Measurements from ENCODE around the gene TUBGCP2. TPM values are rescaled to one million over a fixed set of nuclear protein-coding genes. Genes with fewer than 3 reads are reported as not detected.

Gene TUBGCP2
- total and polyA plus RNA-seq, 9 of the 15 experiments (the other 6 are each of a cell fraction or from before 2014, with no cell fraction given), result 4.3 to 56.6 (median 28.4) TPM

DNA sequence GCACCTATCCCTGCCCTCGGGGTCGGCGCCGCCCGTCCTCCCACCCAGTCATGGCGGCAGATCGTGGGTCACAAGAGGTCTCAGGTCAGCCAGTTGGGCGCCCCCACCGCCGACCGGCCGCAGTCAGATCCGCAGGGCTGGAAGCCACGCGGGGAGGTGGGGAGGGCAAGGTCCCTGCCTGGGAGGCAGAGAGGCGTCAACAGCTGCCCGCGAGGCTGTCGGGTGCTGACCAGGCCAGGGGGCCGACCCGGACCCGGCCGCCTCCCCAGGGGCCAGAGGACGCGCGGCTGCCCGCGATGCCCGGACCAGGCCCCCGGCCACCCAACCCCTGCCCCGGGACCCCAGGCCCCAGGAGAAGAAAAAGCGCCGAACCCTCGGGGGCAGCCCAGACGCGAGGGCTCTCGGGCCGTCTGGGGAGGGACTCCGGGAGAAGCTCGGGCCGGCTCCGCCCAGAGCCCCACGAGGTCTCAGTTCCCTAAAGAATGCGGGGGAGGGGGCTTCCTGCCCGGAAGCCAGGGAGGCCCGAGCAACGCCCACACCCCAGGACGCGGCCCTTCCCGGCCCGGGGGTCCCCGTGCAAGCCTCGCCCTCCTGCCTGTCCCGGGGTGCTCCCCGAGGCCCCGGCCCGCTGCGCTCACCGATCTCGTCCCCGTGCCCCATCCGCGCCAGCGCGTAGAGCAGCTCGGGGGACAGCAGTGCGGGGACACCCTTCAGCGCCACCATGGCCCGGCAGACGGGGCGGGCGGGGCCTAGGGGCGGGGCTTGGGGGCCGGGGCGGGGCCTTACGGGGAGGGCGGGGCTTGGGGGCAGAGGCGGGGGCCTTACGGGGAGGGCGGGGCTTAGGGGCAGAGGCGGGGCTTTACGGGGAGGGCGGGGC lies 48.9 kb upstream of the TUBGCP2 start, which contains the start of gene FUOM (continued):
- TF ChIP-seq, protein P1, sequence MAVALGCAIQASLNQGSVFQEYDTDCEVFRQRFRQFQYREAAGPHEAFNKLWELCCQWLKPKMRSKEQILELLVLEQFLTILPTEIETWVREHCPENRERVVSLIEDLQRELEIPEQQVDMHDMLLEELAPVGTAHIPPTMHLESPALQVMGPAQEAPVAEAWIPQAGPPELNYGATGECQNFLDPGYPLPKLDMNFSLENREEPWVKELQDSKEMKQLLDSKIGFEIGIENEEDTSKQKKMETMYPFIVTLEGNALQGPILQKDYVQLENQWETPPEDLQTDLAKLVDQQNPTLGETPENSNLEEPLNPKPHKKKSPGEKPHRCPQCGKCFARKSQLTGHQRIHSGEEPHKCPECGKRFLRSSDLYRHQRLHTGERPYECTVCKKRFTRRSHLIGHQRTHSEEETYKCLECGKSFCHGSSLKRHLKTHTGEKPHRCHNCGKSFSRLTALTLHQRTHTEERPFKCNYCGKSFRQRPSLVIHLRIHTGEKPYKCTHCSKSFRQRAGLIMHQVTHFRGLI (CRISPR knock-in tag; IDR thresholded peaks at IDR 0.05), result no peak
- TF ChIP-seq MGA (IDR thresholded peaks at IDR 0.05) (peak; percentile 83), PHF20 (IDR thresholded peaks at IDR 0.05; ENCODE audit: partially characterized antibody) (peak; percentile 41), RB1 (IDR thresholded peaks at IDR 0.05; ENCODE audit: low read depth) (peak; percentile 30; the same call in 1 of the 2 replicates), POLR2A (conservative IDR thresholded peaks at IDR 0.05) (peak; percentile 60; the same call in 1 of the 2 replicates), EP400 (IDR thresholded peaks at IDR 0.05) (peak; percentile 63; the same call in 1 of the 2 replicates), XRCC4 (IDR thresholded peaks at IDR 0.05; ENCODE audit: extremely low read depth, insufficient read depth, insufficient read length) (no peak), POLR2G (IDR thresholded peaks at IDR 0.05; ENCODE audit: low read depth, low read length) (peak; percentile 82)
- TF ChIP-seq, protein P2, sequence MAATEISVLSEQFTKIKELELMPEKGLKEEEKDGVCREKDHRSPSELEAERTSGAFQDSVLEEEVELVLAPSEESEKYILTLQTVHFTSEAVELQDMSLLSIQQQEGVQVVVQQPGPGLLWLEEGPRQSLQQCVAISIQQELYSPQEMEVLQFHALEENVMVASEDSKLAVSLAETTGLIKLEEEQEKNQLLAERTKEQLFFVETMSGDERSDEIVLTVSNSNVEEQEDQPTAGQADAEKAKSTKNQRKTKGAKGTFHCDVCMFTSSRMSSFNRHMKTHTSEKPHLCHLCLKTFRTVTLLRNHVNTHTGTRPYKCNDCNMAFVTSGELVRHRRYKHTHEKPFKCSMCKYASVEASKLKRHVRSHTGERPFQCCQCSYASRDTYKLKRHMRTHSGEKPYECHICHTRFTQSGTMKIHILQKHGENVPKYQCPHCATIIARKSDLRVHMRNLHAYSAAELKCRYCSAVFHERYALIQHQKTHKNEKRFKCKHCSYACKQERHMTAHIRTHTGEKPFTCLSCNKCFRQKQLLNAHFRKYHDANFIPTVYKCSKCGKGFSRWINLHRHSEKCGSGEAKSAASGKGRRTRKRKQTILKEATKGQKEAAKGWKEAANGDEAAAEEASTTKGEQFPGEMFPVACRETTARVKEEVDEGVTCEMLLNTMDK (IDR thresholded peaks at IDR 0.05; ENCODE audit: borderline replicate concordance, insufficient read depth, low read depth, low read length, poor library complexity, severe bottlenecking), result peak; percentile 36
